ENCODE results near the gene COLEC12. TPM values are rescaled to one million over a fixed set of nuclear protein-coding genes. Genes with fewer than 3 reads are reported as not detected.

Gene COLEC12
- polyA plus RNA-seq, 3 donors = 0.21 to 0.47 (median 0.35) TPM

- DNase-seq = peak in 2 of 3 donors; percentile 7 to 40
- H3K9me3 ChIP-seq (replicated peaks in 1 of 2; ENCODE audit: control insufficient read depth in 1 of 2, insufficient read depth in 1 of 2, low read length in 2 of 2) = no peaks in the 10 kb centered on the region
- Mint-ChIP-seq H3K27me3 (ENCODE audit: low read depth in 3 of 3) (peaks cover 0 to 4% (median 1%) of the 10 kb centered on the region in 3 donors), H3K27ac (peak overlapping the region in 1 of 7 donors; percentile 18), H3K9me3 (peaks cover 0 to 5% (median 0%) of the 10 kb centered on the region in 7 donors), H3K36me3 (no peaks in the 10 kb centered on the region), H3K4me3 (no peak overlapping the region), H3K4me1 (peaks cover 11% of the 10 kb centered on the region)
- no peaks in the 10 kb centered on the region for H3K79me2 ChIP-seq (ENCODE audit: insufficient read depth, low read length)
- H3K27ac ChIP-seq (ENCODE audit: low read depth in 1 of 2, low read length in 2 of 2) = no peak overlapping the region
- H3K4me3 ChIP-seq (replicated peaks in 1 of 3; ENCODE audit: low read depth in 2 of 3, low read length in 3 of 3) = no peak overlapping the region
- no peak overlapping the region for H2AFZ ChIP-seq (ENCODE audit: insufficient read depth, low read depth, low read length, poor library complexity, severe bottlenecking)
- H3K9ac ChIP-seq (ENCODE audit: insufficient read depth, low read length, poor library complexity, severe bottlenecking) = no peak overlapping the region
- no CpG with 5 or more reads among the region's 1 CpG for WGBS (ENCODE audit: insufficient coverage)
- no peak overlapping the region for H3K4me2 ChIP-seq (replicated peaks; ENCODE audit: extremely low read depth, low read length, poor library complexity, severe bottlenecking)
- H3K27me3 ChIP-seq (ENCODE audit: control insufficient read depth in 2 of 2, insufficient read depth in 2 of 2, low read length in 2 of 2) = no peaks in the 10 kb centered on the region
- peaks cover 8 to 9% of the 10 kb centered on the region in 2 donors for H3K4me1 ChIP-seq (ENCODE audit: control insufficient read depth in 1 of 2, insufficient read depth in 2 of 2, low read length in 2 of 2)
- no peaks in the 10 kb centered on the region for H3K36me3 ChIP-seq (replicated peaks in 1 of 2; ENCODE audit: control insufficient read depth in 1 of 2, insufficient read depth in 2 of 2, low read length in 2 of 2)
- intact Hi-C loops (cut with micrococcal nuclease) = loop anchor here (5.0 to 10.0 kb wide), 2 partner anchors 326 to 328 kb away; no protein-coding TSS in a partner anchor
- H4K20me1 ChIP-seq (ENCODE audit: insufficient read depth, low read length) = no peaks in the 10 kb centered on the region
- no peak for TF ChIP-seq CTCF (IDR thresholded peaks at IDR 0.05)
Observed at GRCh38 chr18:289026-289425, 211.5 kb downstream of the COLEC12 start.

GRCh38 chr18:286515-287310 is 213.8 kb downstream of the COLEC12 start:
- no peak overlapping the region for H3K9ac ChIP-seq (ENCODE audit: insufficient read depth, low read length, poor library complexity, severe bottlenecking)
- peaks cover 0 to 5% (median 0%) of the 10 kb centered on the region in 7 donors for H3K9me3 Mint-ChIP-seq
- H3K27ac Mint-ChIP-seq = no peak overlapping the region
- no peak overlapping the region for H3K4me3 Mint-ChIP-seq
- H2AFZ ChIP-seq (ENCODE audit: insufficient read depth, low read depth, low read length, poor library complexity, severe bottlenecking) = no peak overlapping the region
- no peak overlapping the region for H3K4me3 ChIP-seq (replicated peaks in 1 of 3; ENCODE audit: low read depth in 2 of 3, low read length in 3 of 3)
- H4K20me1 ChIP-seq (ENCODE audit: insufficient read depth, low read length) = no peaks in the 10 kb centered on the region
- H3K27ac ChIP-seq (ENCODE audit: low read depth in 1 of 2, low read length in 2 of 2) = no peak overlapping the region
- no peaks in the 10 kb centered on the region for H3K79me2 ChIP-seq (ENCODE audit: insufficient read depth, low read length)
- H3K27me3 Mint-ChIP-seq (ENCODE audit: low read depth in 3 of 3) = peaks cover 0 to 6% (median 2%) of the 10 kb centered on the region in 3 donors
- H3K4me2 ChIP-seq (replicated peaks; ENCODE audit: extremely low read depth, low read length, poor library complexity, severe bottlenecking) = no peak overlapping the region
- 92% methylated on average over 2 of the region's 8 CpGs for WGBS (ENCODE audit: insufficient coverage)
- H3K9me3 ChIP-seq (replicated peaks in 1 of 2; ENCODE audit: control insufficient read depth in 1 of 2, insufficient read depth in 1 of 2, low read length in 2 of 2) = no peaks in the 10 kb centered on the region
- H3K36me3 Mint-ChIP-seq = no peaks in the 10 kb centered on the region
- DNase-seq = peak; percentile 12 to 38 (median 36)
- intact Hi-C loops (cut with micrococcal nuclease) = loop anchor here (5.0 to 10.0 kb wide), 2 partner anchors 328 to 331 kb away; no protein-coding TSS in a partner anchor
- H3K4me1 ChIP-seq (ENCODE audit: control insufficient read depth in 1 of 2, insufficient read depth in 2 of 2, low read length in 2 of 2) = peaks cover 8 to 9% of the 10 kb centered on the region in 2 donors
- H3K27me3 ChIP-seq (ENCODE audit: control insufficient read depth in 2 of 2, insufficient read depth in 2 of 2, low read length in 2 of 2) = no peaks in the 10 kb centered on the region
- H3K36me3 ChIP-seq (replicated peaks in 1 of 2; ENCODE audit: control insufficient read depth in 1 of 2, insufficient read depth in 2 of 2, low read length in 2 of 2) = no peaks in the 10 kb centered on the region
- H3K4me1 Mint-ChIP-seq = peaks cover 11% of the 10 kb centered on the region
- peak; percentile 59 for TF ChIP-seq CTCF (IDR thresholded peaks at IDR 0.05)

Measured in CD14-positive monocyte (primary cell).